Head of caudate nucleus (tissue), 42 donors: ENCODE results near the gene CBFA2T3.
"Not testable (repeated sequence)": the region's sequence is repeated elsewhere in the genome, so short reads cannot be mapped to it uniquely, and the experiment has no call there.

Source experiments
- DNase-seq, 42 donors: peaks; one replicate each; pipeline versions ENCODE4 v3.0.0 to v3.0.0-alpha.2; 2020 to 2021; ENCODE audit warnings: mixed read lengths in 7 of 42
- intact Hi-C: fragments of 100-400 bp; cut with DNase I; formaldehyde crosslinking; loops from one replicate; pipeline ENCODE4 v1.15.0; 2022

CBFA2T3 gene

GRCh38 chr16:89014403-89015230 lies 37.6 kb upstream of the CBFA2T3 start:
- intact Hi-C loops, result no loop called here
- peak in 3 of 42 donors; percentile 2 to 41 (median 5) for DNase-seq

GRCh38 chr16:89013692-89014402 lies 36.8 kb upstream of the CBFA2T3 start:
- peak in 2 of 42 donors; percentile 1 to 42 for DNase-seq
- intact Hi-C loops, result no loop called here

GRCh38 chr16:89013111-89013510 lies 36.1 kb upstream of the CBFA2T3 start:
- DNase-seq, result peak in 2 of 42 donors; percentile 1 to 19
- intact Hi-C loops, result no loop called here

- intact Hi-C loops, result no loop called here
- DNase-seq, result no peak
Observed at GRCh38 chr16:89012622-89012995, 35.6 kb upstream of the CBFA2T3 start.

- intact Hi-C loops, result no loop called here
- peak in 1 of 42 donors; percentile 6 for DNase-seq
Observed at GRCh38 chr16:89011909-89012621, 35.1 kb upstream of the CBFA2T3 start.

- intact Hi-C loops, result no loop called here
- peak in 2 of 42 donors; percentile 2 to 15 for DNase-seq
Observed at GRCh38 chr16:89010210-89010925, 33.4 kb upstream of the CBFA2T3 start.

GRCh38 chr16:89009343-89010209 lies 32.6 kb upstream of the CBFA2T3 start:
- intact Hi-C loops, result no loop called here
- peak in 2 of 42 donors; percentile 1 to 25 for DNase-seq

- DNase-seq, intact Hi-C loops: not testable (repeated sequence)
Observed at GRCh38 chr16:89008796-89009195, 31.8 kb upstream of the CBFA2T3 start.

GRCh38 chr16:89007371-89008249 lies 30.6 kb upstream of the CBFA2T3 start:
- intact Hi-C loops, result no loop called here
- peak in 3 of 42 donors; percentile 0 to 9 (median 2) for DNase-seq

- intact Hi-C loops, result no loop called here
- DNase-seq, result peak in 2 of 42 donors; percentile 1 to 29
Observed at GRCh38 chr16:89006036-89006752, 29.2 kb upstream of the CBFA2T3 start.

- DNase-seq, result peak in 2 of 42 donors; percentile 1 to 34
Observed at GRCh38 chr16:89005201-89006035, 28.4 kb upstream of the CBFA2T3 start.

GRCh38 chr16:89004209-89004831 lies 27.3 kb upstream of the CBFA2T3 start:
- DNase-seq, result peak in 2 of 42 donors; percentile 0 to 42
- intact Hi-C loops, result no loop called here

More at GRCh38 chr16:89005201-89006035, 28.4 kb upstream of the CBFA2T3 start:
- intact Hi-C loops, result no loop called here

- intact Hi-C loops, result no loop called here
- DNase-seq, result peak in 1 of 42 donors; percentile 26
Observed at GRCh38 chr16:89003831-89004208, 26.8 kb upstream of the CBFA2T3 start.

GRCh38 chr16:89002851-89003830 lies 26.1 kb upstream of the CBFA2T3 start:
- intact Hi-C loops, result no loop called here
- no peak for DNase-seq
